TTC549 (cell line): ENCODE data around the gene KRT15.

ENCODE experiments used
- FAIRE-seq: peaks from 2 replicates; lab custom pipeline; 2012; peaks lifted over from hg19 to GRCh38; lab: Jason Lieb, UNC

Gene KRT15

GRCh38 chr17:41480136-41480535 is 38.6 kb downstream of the KRT15 start:
- no peak for FAIRE-seq

- FAIRE-seq: no peak
Measured at GRCh38 chr17:41478237-41478636, 40.5 kb downstream of the KRT15 start.

GRCh38 chr17:41476866-41477815 is 41.5 kb downstream of the KRT15 start:
- no peak for FAIRE-seq

GRCh38 chr17:41475421-41475820 is 43.3 kb downstream of the KRT15 start:
- FAIRE-seq: no peak

GRCh38 chr17:41474863-41475262 is 43.8 kb downstream of the KRT15 start:
- FAIRE-seq: no peak

GRCh38 chr17:41468346-41468745 is 50.3 kb downstream of the KRT15 start:
- FAIRE-seq: no peak

- no peak for FAIRE-seq
Measured at GRCh38 chr17:41467561-41467960, 51.1 kb downstream of the KRT15 start.

GRCh38 chr17:41466988-41467387 is 51.7 kb downstream of the KRT15 start, which contains the start of gene KRT32:
TSS of gene KRT32 (minus strand) at chr17:41467386. CDS start at chr17:41467325, 61 bp downstream.
- FAIRE-seq: no peak

GRCh38 chr17:41464682-41465081 is 54.0 kb downstream of the KRT15 start:
- FAIRE-seq: no peak

- FAIRE-seq: no peak
Measured at GRCh38 chr17:41464173-41464572, 54.5 kb downstream of the KRT15 start.

- no peak for FAIRE-seq
Measured at GRCh38 chr17:41463746-41464145, 54.9 kb downstream of the KRT15 start.
